DND-41 (cell line): ENCODE measurements around the gene NECTIN2.
"Not testable (repeated sequence)": the region's sequence is repeated elsewhere in the genome, so short reads cannot be mapped to it uniquely, and the experiment has no call there.

Experiments
- ATAC-seq: fragments of 200-7000 bp; cut with Tn5 transposase; 3 replicates; pipeline ENCODE4 v1.9.1; 2021; ENCODE audit warnings: low read depth; ENCODE audit not compliant: insufficient read depth
- DNase-seq: peaks from one replicate; pipeline ENCODE4 v3.0.0-alpha.2; 2020
- H2AFZ ChIP-seq: 2 replicates; pipeline ENCODE4 v1.6.0; 2012; ENCODE audit warnings: low read depth, low read length
- H3K27ac ChIP-seq: 2 replicates; pipeline ENCODE4 v1.5.1; 2012; ENCODE audit warnings: low read length, inconsistent platforms
- H3K27me3 ChIP-seq: fragments of 200-600 bp; sonication (generic); 2 replicates; pipeline ENCODE4 v1.6.0; 2012; ENCODE audit warnings: low read length, mild to moderate bottlenecking, inconsistent platforms; ENCODE audit not compliant: insufficient read depth, poor library complexity
- H3K36me3 ChIP-seq: 2 replicates; pipeline ENCODE4 v1.5.1; 2012; ENCODE audit warnings: low read length, inconsistent platforms; ENCODE audit not compliant: insufficient read depth
- H3K4me1 ChIP-seq: 2 replicates; pipeline ENCODE4 v1.5.1; 2012; ENCODE audit warnings: mild to moderate bottlenecking, low read length; ENCODE audit not compliant: insufficient read depth
- H3K4me2 ChIP-seq: 2 replicates; pipeline ENCODE4 v1.6.0; 2012; ENCODE audit warnings: mild to moderate bottlenecking, moderate library complexity, low read length, inconsistent platforms; ENCODE audit not compliant: insufficient read depth
- H3K4me3 ChIP-seq, 2 experiments: fragments of 200-600 bp in 1 of 2; shearing (Covaris generic) in 1 of 2; 2 replicates each; pipeline ENCODE4 v1.5.1; 2012 to 2016; ENCODE audit warnings: inconsistent platforms in 2 of 2, low read length in 2 of 2, mild to moderate bottlenecking in 2 of 2, low read depth in 1 of 2, moderate library complexity in 1 of 2
- H3K79me2 ChIP-seq: 2 replicates; pipeline ENCODE4 v1.6.0; 2012; ENCODE audit warnings: low read length, inconsistent platforms; ENCODE audit not compliant: insufficient read depth
- H3K9ac ChIP-seq: 2 replicates; pipeline ENCODE4 v1.6.0; 2012; ENCODE audit warnings: low read depth, mild to moderate bottlenecking, inconsistent platforms, low read length, moderate library complexity
- H3K9me3 ChIP-seq: 2 replicates; pipeline ENCODE4 v1.5.1; 2012; ENCODE audit warnings: low read length, moderate library complexity, mild to moderate bottlenecking, inconsistent platforms; ENCODE audit not compliant: insufficient read depth, severe bottlenecking
- H4K20me1 ChIP-seq: 2 replicates; pipeline ENCODE4 v1.6.0; 2012; ENCODE audit warnings: low read length; ENCODE audit not compliant: insufficient read depth
- EZH2 ChIP-seq: IDR thresholded peaks from 3 replicates; pipeline ENCODE4 v1.6.1; 2012; ENCODE audit warnings: borderline replicate concordance, low read depth, mild to moderate bottlenecking, moderate library complexity, low read length, inconsistent platforms; ENCODE audit not compliant: severe bottlenecking
- TF ChIP-seq, protein P1 (sequence below): IDR thresholded peaks from 2 replicates; pipeline ENCODE4 v1.5.1; 2012; ENCODE audit warnings: borderline replicate concordance, low read length, moderate library complexity, mild to moderate bottlenecking; ENCODE audit not compliant: poor library complexity, severe bottlenecking; ENCODE audit errors: extremely low read depth

NECTIN2 gene

DNA sequence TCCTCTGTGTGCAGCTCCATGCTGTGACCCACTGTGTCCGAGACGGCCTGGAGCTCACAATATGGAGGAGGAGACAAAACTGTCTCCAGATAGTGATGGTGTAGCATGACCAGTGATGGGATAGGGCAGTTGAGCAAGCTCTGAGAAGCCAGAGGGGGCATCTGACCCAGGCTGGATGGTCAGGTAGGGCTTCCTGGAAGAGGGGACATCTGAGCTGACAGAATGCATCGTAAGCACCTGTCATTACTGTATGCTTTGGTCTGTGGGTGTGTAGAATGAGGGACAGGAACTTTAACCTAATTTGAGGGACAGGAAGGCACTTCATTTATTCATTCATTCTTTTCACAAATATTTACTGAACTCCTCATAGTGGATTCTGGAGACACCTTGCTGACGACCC is 38.5 kb downstream of the NECTIN2 start:
- ATAC-seq: no peak
- H3K4me1 ChIP-seq: peaks cover 2% of the 10 kb centered on the region
- no peak overlapping the region for H2AFZ ChIP-seq
- H3K9ac ChIP-seq: no peak overlapping the region
- no peaks in the 10 kb centered on the region for H3K36me3 ChIP-seq
- no peaks in the 10 kb centered on the region for H4K20me1 ChIP-seq
- no peak overlapping the region for H3K27ac ChIP-seq
- H3K4me3 ChIP-seq: no peak overlapping the region
- H3K9me3 ChIP-seq: no peaks in the 10 kb centered on the region
- TF ChIP-seq, protein P1, sequence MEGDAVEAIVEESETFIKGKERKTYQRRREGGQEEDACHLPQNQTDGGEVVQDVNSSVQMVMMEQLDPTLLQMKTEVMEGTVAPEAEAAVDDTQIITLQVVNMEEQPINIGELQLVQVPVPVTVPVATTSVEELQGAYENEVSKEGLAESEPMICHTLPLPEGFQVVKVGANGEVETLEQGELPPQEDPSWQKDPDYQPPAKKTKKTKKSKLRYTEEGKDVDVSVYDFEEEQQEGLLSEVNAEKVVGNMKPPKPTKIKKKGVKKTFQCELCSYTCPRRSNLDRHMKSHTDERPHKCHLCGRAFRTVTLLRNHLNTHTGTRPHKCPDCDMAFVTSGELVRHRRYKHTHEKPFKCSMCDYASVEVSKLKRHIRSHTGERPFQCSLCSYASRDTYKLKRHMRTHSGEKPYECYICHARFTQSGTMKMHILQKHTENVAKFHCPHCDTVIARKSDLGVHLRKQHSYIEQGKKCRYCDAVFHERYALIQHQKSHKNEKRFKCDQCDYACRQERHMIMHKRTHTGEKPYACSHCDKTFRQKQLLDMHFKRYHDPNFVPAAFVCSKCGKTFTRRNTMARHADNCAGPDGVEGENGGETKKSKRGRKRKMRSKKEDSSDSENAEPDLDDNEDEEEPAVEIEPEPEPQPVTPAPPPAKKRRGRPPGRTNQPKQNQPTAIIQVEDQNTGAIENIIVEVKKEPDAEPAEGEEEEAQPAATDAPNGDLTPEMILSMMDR: no peak
- TF ChIP-seq EZH2: no peak
- no peak for DNase-seq
- H3K27me3 ChIP-seq: no peaks in the 10 kb centered on the region
- no peaks in the 10 kb centered on the region for H3K79me2 ChIP-seq
- no peak overlapping the region for H3K4me2 ChIP-seq

DNA sequence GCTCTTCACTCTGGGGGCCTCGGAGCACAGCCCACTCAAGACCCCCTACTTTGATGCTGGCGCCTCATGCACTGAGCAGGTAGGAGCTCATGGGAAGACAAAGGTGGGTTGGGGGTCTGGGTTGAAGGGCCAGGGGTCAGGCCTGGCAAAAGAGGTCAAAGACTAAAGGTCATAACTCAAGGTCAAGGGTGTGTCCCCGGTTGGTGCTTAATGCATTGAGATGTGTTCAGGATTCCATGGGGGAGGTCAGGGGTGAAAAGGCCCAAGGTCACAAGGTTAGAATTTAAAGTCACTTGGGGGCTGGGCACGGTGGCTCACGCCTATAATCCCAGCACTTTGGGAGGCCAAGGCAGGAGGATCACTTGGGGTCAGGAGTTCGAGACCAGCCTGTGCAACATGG is 40.0 kb downstream of the NECTIN2 start:
- no peak overlapping the region for H3K27ac ChIP-seq
- no peaks in the 10 kb centered on the region for H3K9me3 ChIP-seq
- H3K79me2 ChIP-seq: peaks cover under 1% of the 10 kb centered on the region
- no peak for TF ChIP-seq EZH2
- TF ChIP-seq, protein P1: no peak
- H3K4me3 ChIP-seq: no peak overlapping the region
- no peaks in the 10 kb centered on the region for H3K36me3 ChIP-seq
- H3K4me1 ChIP-seq: peaks cover 9% of the 10 kb centered on the region
- H4K20me1 ChIP-seq: no peaks in the 10 kb centered on the region
- DNase-seq (no peak), ATAC-seq (no peak)
- no peak overlapping the region for H2AFZ ChIP-seq
- H3K27me3 ChIP-seq: no peaks in the 10 kb centered on the region
- H3K4me2 ChIP-seq: no peak overlapping the region
- H3K9ac ChIP-seq: no peak overlapping the region

DNA sequence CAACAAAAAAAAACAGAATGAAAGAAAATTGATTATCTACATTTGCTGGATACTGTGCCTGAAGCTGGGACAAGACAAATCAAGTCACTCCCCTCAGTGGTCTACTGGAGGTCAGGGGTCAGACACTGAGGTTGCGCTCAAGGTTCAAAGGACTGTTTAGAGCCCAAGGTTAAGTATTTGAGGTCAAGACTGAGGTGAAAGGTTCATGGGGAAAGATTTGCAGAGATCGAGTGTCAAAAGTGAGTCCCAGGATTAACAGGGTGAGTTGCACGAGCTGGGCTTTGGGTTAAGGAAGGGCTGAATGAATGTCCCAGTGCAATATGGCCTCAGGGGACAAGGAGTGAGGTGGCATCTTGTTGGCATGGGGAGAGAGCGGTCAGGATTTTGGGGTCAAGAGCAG is 41.6 kb downstream of the NECTIN2 start:
- no peak overlapping the region for H3K4me3 ChIP-seq
- no peaks in the 10 kb centered on the region for H3K9me3 ChIP-seq
- H3K79me2 ChIP-seq: peaks cover 16% of the 10 kb centered on the region
- peak overlapping the region; percentile 22; the same call in 1 of the 2 replicates for H2AFZ ChIP-seq
- DNase-seq: no peak
- peaks cover 20% of the 10 kb centered on the region for H3K4me1 ChIP-seq
- no peak overlapping the region for H3K9ac ChIP-seq
- no peak for ATAC-seq
- H3K4me2 ChIP-seq: no peak overlapping the region
- peaks cover 10% of the 10 kb centered on the region for H3K36me3 ChIP-seq
- H3K27me3 ChIP-seq: no peaks in the 10 kb centered on the region
- TF ChIP-seq EZH2: no peak
- TF ChIP-seq, protein P1: no peak
- H4K20me1 ChIP-seq: peaks cover 11% of the 10 kb centered on the region
- no peak overlapping the region for H3K27ac ChIP-seq

DNA sequence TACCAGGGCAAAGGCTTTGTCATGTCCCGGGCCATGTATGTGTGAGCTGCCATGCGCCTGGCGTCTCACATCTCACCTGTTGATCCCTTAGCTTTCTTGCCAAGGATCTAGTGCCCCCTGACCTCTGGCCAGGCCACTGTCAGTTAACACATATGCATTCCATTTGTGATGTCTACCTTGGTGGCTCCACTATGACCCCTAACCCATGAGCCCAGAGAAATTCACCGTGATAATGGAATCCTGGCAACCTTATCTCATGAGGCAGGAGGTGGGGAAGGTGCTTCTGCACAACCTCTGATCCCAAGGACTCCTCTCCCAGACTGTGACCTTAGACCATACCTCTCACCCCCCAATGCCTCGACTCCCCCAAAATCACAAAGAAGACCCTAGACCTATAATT is 42.2 kb downstream of the NECTIN2 start:
- not testable (repeated sequence) for H3K27ac ChIP-seq, H3K4me3 ChIP-seq, DNase-seq, ATAC-seq, H3K4me2 ChIP-seq, H3K27me3 ChIP-seq, H3K9ac ChIP-seq, H2AFZ ChIP-seq, H3K9me3 ChIP-seq
- H4K20me1 ChIP-seq: peaks cover 18% of the 10 kb centered on the region
- peaks cover 17% of the 10 kb centered on the region for H3K36me3 ChIP-seq
- H3K79me2 ChIP-seq: peaks cover 22% of the 10 kb centered on the region
- peaks cover 27% of the 10 kb centered on the region for H3K4me1 ChIP-seq
